HepG2 (cell line): ENCODE measurements around the gene C20orf204. TPM values are rescaled to one million over a fixed set of nuclear protein-coding genes. Genes with fewer than 3 reads are reported as not detected.

Experiments
- ARID5B ChIP-seq: IDR thresholded peaks from 2 replicates; pipeline ENCODE4 v1.4.0; 2020; ENCODE audit warnings: mild to moderate bottlenecking, missing genetic modification reagents
- BHLHE40 ChIP-seq: IDR thresholded peaks from 2 replicates; pipeline ENCODE4 v1.6.1; 2011; ENCODE audit warnings: low read length, improper control_type of control experiment
- CBX2 ChIP-seq, 2 experiments: fragments of 200-600 bp in 1 of 2; sonication (generic); formaldehyde crosslinking in 1 of 2; IDR thresholded peaks; 2 replicates each; pipeline versions ENCODE4 v1.7.0 to v1.8.1; 2018 to 2022; ENCODE audit warnings: low read depth in 2 of 2, low read length in 1 of 2, mild to moderate bottlenecking in 1 of 2, missing genetic modification reagents in 1 of 2
- GATAD1 ChIP-seq: IDR thresholded peaks from 2 replicates; pipeline ENCODE4 v1.6.1; 2016; ENCODE audit warnings: missing genetic modification reagents, missing compliant biosample characterization
- GATAD2A ChIP-seq: IDR thresholded peaks from 2 replicates; pipeline ENCODE4 v1.6.1; 2016
- GLI4 ChIP-seq: sonication (generic); formaldehyde crosslinking; IDR thresholded peaks from 2 replicates; pipeline ENCODE4 v1.5.1; 2020; ENCODE audit warnings: missing genetic modification reagents, mild to moderate bottlenecking, moderate library complexity, borderline replicate concordance
- POLR2A ChIP-seq, 2 experiments: IDR thresholded peaks; 2 replicates each; pipeline ENCODE4 v1.6.1; 2011; ENCODE audit warnings: low read depth in 2 of 2, low read length in 2 of 2, mild to moderate bottlenecking in 1 of 2, moderate library complexity in 1 of 2; ENCODE audit not compliant: insufficient read depth in 1 of 2
- PTBP1 ChIP-seq: fragments of 200-400 bp; formaldehyde crosslinking; IDR thresholded peaks from 2 replicates; pipeline ENCODE4 v1.6.1; 2018; ENCODE audit warnings: low read length, low read depth; ENCODE audit not compliant: poor library complexity, severe bottlenecking
- RFX5 ChIP-seq: IDR thresholded peaks from 2 replicates; pipeline ENCODE4 v1.6.1; 2011; ENCODE audit warnings: low read depth, low read length, improper control_type of control experiment
- SIX1 ChIP-seq: sonication (generic); formaldehyde crosslinking; IDR thresholded peaks from 2 replicates; pipeline ENCODE4 v1.4.0; 2020; ENCODE audit warnings: missing genetic modification reagents, borderline replicate concordance
- ZKSCAN8 ChIP-seq: IDR thresholded peaks from 2 replicates; pipeline ENCODE4 v1.6.1; 2016; ENCODE audit warnings: borderline replicate concordance, missing genetic modification reagents, missing compliant biosample characterization
- ZNF652 ChIP-seq: IDR thresholded peaks from 2 replicates; pipeline ENCODE4 v1.6.1; 2016; ENCODE audit warnings: low read depth, borderline replicate concordance
- polyA plus RNA-seq, 8 experiments: library from polyadenylated mRNA; depleted of rRNA in 3 of 8; stranded (reverse) in 7 of 8; unstranded in 1 of 8; fragments of >200 nt; fragmentation: Illumina TruSeq in 4 of 8; extraction: Trizol in 4 of 8; gene quantifications; 2 replicates each; pipeline versions ENCODE4 v1.2.1 to v1.2.3, GENCODE V29; 2011 to 2016; ENCODE audit warnings: low read depth in 4 of 8, missing spikeins in 1 of 8, mixed read lengths in 1 of 8; ENCODE audit not compliant: insufficient read depth in 1 of 8
- total RNA-seq, 5 experiments: library from RNA; depleted of rRNA; stranded (reverse); fragments of >200 nt; fragmentation: Illumina TruSeq; extraction: Trizol; gene quantifications; 2 replicates each; pipeline ENCODE4 v1.2.3, GENCODE V29; 2016; ENCODE audit warnings: low read depth in 1 of 5
- TF ChIP-seq, protein P1 (sequence below): sonication (generic); formaldehyde crosslinking; conservative IDR thresholded peaks from 2 replicates; pipeline ENCODE4 v1.4.0; 2020; ENCODE audit warnings: missing genetic modification reagents
- TF ChIP-seq, protein P2 (sequence below): sonication (generic); formaldehyde crosslinking; IDR thresholded peaks from 2 replicates; pipeline ENCODE4 v1.5.0; 2020; ENCODE audit warnings: missing genetic modification reagents, mild to moderate bottlenecking, borderline replicate concordance
- TF ChIP-seq, protein P3 (sequence below): sonication (generic); formaldehyde crosslinking; IDR thresholded peaks from 2 replicates; pipeline ENCODE4 v1.4.0; 2020; ENCODE audit warnings: missing genetic modification reagents
- TF ChIP-seq, protein P4 (sequence below): sonication (generic); formaldehyde crosslinking; IDR thresholded peaks from 2 replicates; pipeline ENCODE4 v1.4.0; 2020; ENCODE audit warnings: missing genetic modification reagents

The C20orf204 gene
- total and polyA plus RNA-seq, 2 of the 13 experiments (the other 11 are each of a cell fraction or from before 2014, with no cell fraction given) = 22.1 to 80.0 TPM

DNA sequence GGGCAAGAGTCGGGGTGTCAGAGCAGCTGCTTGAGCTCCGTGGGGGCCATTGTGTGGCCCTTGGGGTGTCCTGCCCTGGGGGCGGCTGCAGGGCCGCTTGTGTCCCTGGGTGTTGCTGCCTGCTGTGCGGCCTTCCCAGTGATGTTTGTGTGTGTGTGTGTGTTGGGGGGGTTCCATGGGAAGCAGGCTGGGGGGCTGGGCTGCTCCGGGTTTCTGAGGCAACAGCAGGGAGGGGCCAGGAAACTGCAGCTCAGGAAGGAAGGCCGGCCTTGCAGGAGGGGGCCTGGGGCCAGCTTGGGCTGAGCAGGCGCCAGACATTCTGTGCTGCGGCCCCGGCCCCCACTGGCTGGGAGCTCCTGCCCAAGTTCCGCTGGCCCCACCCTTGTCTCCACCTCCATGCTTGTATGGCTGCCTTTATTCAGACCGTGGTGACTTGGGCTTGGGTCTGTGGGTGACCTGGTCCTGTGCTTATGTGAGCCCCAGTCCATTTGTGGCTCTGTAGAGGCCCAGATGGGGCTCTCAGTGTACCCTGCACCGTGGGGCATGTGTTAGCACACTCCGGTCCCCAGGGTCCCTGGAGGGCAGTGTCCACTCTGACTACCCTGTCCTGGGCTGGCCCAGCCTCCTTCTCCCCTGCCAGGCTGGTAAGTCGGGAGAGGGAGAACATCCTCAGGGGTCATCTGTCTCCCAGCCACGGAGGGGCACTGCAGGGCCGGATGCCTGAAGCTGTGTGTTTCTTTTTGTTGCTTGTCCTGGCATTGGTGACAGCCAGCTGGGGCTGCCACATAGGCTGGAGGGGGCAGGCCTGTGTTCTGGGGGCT lies 18.1 kb downstream of the C20orf204 start (continued):
- TF ChIP-seq, protein P1, sequence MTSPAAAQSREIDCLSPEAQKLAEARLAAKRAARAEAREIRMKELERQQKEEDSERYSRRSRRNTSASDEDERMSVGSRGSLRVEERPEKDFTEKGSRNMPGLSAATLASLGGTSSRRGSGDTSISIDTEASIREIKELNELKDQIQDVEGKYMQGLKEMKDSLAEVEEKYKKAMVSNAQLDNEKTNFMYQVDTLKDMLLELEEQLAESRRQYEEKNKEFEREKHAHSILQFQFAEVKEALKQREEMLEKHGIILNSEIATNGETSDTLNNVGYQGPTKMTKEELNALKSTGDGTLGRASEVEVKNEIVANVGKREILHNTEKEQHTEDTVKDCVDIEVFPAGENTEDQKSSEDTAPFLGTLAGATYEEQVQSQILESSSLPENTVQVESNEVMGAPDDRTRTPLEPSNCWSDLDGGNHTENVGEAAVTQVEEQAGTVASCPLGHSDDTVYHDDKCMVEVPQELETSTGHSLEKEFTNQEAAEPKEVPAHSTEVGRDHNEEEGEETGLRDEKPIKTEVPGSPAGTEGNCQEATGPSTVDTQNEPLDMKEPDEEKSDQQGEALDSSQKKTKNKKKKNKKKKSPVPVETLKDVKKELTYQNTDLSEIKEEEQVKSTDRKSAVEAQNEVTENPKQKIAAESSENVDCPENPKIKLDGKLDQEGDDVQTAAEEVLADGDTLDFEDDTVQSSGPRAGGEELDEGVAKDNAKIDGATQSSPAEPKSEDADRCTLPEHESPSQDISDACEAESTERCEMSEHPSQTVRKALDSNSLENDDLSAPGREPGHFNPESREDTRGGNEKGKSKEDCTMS (CRISPR knock-in tag) = no peak
- TF ChIP-seq RFX5 (peak; percentile 69), BHLHE40 (no peak; the same call in 1 of the 2 replicates), ZNF652 (CRISPR knock-in tag) (peak; percentile 9; the same call in 1 of the 2 replicates), SIX1 (CRISPR knock-in tag) (no peak), POLR2A (IDR thresholded peaks at IDR 0.05; ENCODE audit: insufficient read depth in 1 of 2, low read depth in 2 of 2, low read length in 2 of 2) (peak in 1 of 2 experiments; percentile 65; a peak in 2 of 4 replicates), CBX2 (IDR thresholded peaks at IDR 0.05; ENCODE audit: low read depth, low read length) (no peak), CBX2 (CRISPR knock-in tag; IDR thresholded peaks at IDR 0.05; ENCODE audit: low read depth) (peak; percentile 17; the same call in 1 of the 2 replicates), GATAD1 (peak; percentile 79), ZKSCAN8 (CRISPR knock-in tag) (peak; percentile 83; the same call in 1 of the 2 replicates), GATAD2A (CRISPR knock-in tag) (peak; percentile 85), PTBP1 (no peak), GLI4 (CRISPR knock-in tag) (peak; percentile 58; the same call in 1 of the 2 replicates), ARID5B (peak; percentile 73)
- TF ChIP-seq, protein P2, sequence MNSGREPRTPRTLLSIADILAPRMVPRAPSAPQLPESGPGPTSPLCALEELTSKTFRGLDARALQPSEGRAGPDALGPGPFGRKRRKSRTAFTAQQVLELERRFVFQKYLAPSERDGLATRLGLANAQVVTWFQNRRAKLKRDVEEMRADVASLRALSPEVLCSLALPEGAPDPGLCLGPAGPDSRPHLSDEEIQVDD = 0 out of 2 replicates have a peak, but pooled peaks have one; percentile 76
- TF ChIP-seq, protein P3, sequence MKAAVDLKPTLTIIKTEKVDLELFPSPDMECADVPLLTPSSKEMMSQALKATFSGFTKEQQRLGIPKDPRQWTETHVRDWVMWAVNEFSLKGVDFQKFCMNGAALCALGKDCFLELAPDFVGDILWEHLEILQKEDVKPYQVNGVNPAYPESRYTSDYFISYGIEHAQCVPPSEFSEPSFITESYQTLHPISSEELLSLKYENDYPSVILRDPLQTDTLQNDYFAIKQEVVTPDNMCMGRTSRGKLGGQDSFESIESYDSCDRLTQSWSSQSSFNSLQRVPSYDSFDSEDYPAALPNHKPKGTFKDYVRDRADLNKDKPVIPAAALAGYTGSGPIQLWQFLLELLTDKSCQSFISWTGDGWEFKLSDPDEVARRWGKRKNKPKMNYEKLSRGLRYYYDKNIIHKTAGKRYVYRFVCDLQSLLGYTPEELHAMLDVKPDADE (CRISPR knock-in tag) = peak; percentile 57; the same call in 1 of the 2 replicates
- TF ChIP-seq, protein P4, sequence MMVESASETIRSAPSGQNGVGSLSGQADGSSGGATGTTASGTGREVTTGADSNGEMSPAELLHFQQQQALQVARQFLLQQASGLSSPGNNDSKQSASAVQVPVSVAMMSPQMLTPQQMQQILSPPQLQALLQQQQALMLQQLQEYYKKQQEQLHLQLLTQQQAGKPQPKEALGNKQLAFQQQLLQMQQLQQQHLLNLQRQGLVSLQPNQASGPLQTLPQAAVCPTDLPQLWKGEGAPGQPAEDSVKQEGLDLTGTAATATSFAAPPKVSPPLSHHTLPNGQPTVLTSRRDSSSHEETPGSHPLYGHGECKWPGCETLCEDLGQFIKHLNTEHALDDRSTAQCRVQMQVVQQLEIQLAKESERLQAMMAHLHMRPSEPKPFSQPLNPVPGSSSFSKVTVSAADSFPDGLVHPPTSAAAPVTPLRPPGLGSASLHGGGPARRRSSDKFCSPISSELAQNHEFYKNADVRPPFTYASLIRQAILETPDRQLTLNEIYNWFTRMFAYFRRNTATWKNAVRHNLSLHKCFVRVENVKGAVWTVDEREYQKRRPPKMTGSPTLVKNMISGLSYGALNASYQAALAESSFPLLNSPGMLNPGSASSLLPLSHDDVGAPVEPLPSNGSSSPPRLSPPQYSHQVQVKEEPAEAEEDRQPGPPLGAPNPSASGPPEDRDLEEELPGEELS = peak; percentile 76
